Measurements from ENCODE around the gene NEK11. TPM values are rescaled to one million over a fixed set of nuclear protein-coding genes. Genes with fewer than 3 reads are reported as not detected.

Gene NEK11
- total and polyA plus RNA-seq, 4 donors: 4.0 to 36.3 (median 9.8) TPM

- H3K27me3 ChIP-seq (ENCODE audit: control insufficient read depth in 3 of 3, insufficient read depth in 3 of 3, low read length in 2 of 3): no peaks in the 10 kb centered on the region
- no peak for DNase-seq
- ATAC-seq (ENCODE audit: insufficient read depth, low FRiP score): no peak
- WGBS, 2 donors: 35 to 44% methylated on average over 2 of the region's 2 CpGs
- no peak overlapping the region for H3K9ac ChIP-seq (ENCODE audit: insufficient read depth in 1 of 2, low read length in 2 of 2)
- H3K4me3 ChIP-seq: no peak overlapping the region
- peak overlapping the region in 1 of 2 donors; percentile 61 for H3K27ac ChIP-seq (ENCODE audit: low read depth in 1 of 2, low read length in 1 of 2)
- H3K9me3 ChIP-seq (ENCODE audit: control insufficient read depth in 4 of 4, insufficient read depth in 3 of 4, low read length in 3 of 4): no peaks in the 10 kb centered on the region
- peaks cover 0 to 16% (median 0%) of the 10 kb centered on the region in 5 donors for H3K4me1 ChIP-seq (ENCODE audit: control insufficient read depth in 5 of 5, insufficient read depth in 5 of 5, low read length in 5 of 5)
- TF ChIP-seq CTCF (IDR thresholded peaks at IDR 0.05; ENCODE audit: control extremely low read depth, extremely low read depth): no peak
- no peaks in the 10 kb centered on the region for H3K36me3 ChIP-seq (ENCODE audit: control insufficient read depth in 4 of 4, insufficient read depth in 4 of 4, low read length in 4 of 4)
These were observed 326.6 kb downstream of the NEK11 start for GRCh38 chr3:131353016-131353877.

- Histone ChIP-seq H3K36me3 (ENCODE audit: control insufficient read depth in 4 of 4, insufficient read depth in 4 of 4, low read length in 4 of 4) (no peaks in the 10 kb centered on the region), H3K9me3 (ENCODE audit: control insufficient read depth in 4 of 4, insufficient read depth in 3 of 4, low read length in 3 of 4) (no peaks in the 10 kb centered on the region), H3K27me3 (ENCODE audit: control insufficient read depth in 3 of 3, insufficient read depth in 3 of 3, low read length in 2 of 3) (no peaks in the 10 kb centered on the region), H3K4me1 (ENCODE audit: control insufficient read depth in 5 of 5, insufficient read depth in 5 of 5, low read length in 5 of 5) (peaks cover 0 to 13% (median 0%) of the 10 kb centered on the region in 5 donors), H3K4me3 (no peak overlapping the region), H3K9ac (ENCODE audit: insufficient read depth in 1 of 2, low read length in 2 of 2) (no peak overlapping the region), H3K27ac (ENCODE audit: low read depth in 1 of 2, low read length in 1 of 2) (peak overlapping the region in 1 of 2 donors; percentile 61)
- WGBS, 2 donors: 33 to 53% methylated on average over 2 of the region's 2 CpGs
- DNase-seq (no peak), ATAC-seq (ENCODE audit: insufficient read depth, low FRiP score) (no peak)
- no peak for TF ChIP-seq CTCF (IDR thresholded peaks at IDR 0.05; ENCODE audit: control extremely low read depth, extremely low read depth)
These were observed 327.3 kb downstream of the NEK11 start for GRCh38 chr3:131353986-131354385.

- no peak overlapping the region for H3K9ac ChIP-seq (ENCODE audit: insufficient read depth in 1 of 2, low read length in 2 of 2)
- TF ChIP-seq CTCF (IDR thresholded peaks at IDR 0.05; ENCODE audit: control extremely low read depth, extremely low read depth): no peak
- H3K27ac ChIP-seq (ENCODE audit: low read depth in 1 of 2, low read length in 1 of 2): no peak overlapping the region
- H3K36me3 ChIP-seq (ENCODE audit: control insufficient read depth in 4 of 4, insufficient read depth in 4 of 4, low read length in 4 of 4): no peaks in the 10 kb centered on the region
- ATAC-seq (ENCODE audit: insufficient read depth, low FRiP score) (no peak), DNase-seq (no peak)
- H3K9me3 ChIP-seq (ENCODE audit: control insufficient read depth in 4 of 4, insufficient read depth in 3 of 4, low read length in 3 of 4): peaks cover 0 to 2% (median 0%) of the 10 kb centered on the region in 4 donors
- 94 to 97% methylated on average over 5 of the region's 5 CpGs for WGBS, 2 donors
- H3K4me1 ChIP-seq (ENCODE audit: control insufficient read depth in 5 of 5, insufficient read depth in 5 of 5, low read length in 5 of 5): peaks cover 0 to 9% (median 0%) of the 10 kb centered on the region in 5 donors
- H3K27me3 ChIP-seq (ENCODE audit: control insufficient read depth in 3 of 3, insufficient read depth in 3 of 3, low read length in 2 of 3): peaks cover 0 to 2% (median 0%) of the 10 kb centered on the region in 3 donors
- no peak overlapping the region for H3K4me3 ChIP-seq
These were observed 329.4 kb downstream of the NEK11 start for GRCh38 chr3:131356006-131356595.

Data from lung (tissue), 12 donors.